WTC11 (cell line): ENCODE results near the gene CAMTA1. TPM values are rescaled to one million over a fixed set of nuclear protein-coding genes. Genes with fewer than 3 reads are reported as not detected.

Source experiments
- ATAC-seq: fragments of 200-7000 bp; cut with Tn5 transposase; 2 replicates; pipeline ENCODE4 v1.10.0; 2021; ENCODE audit warnings: mild to moderate bottlenecking, moderate library complexity
- CTCF ChIA-PET: fragments of 300-600 bp; sonication (Branson Sonifier 250); formaldehyde crosslinking; loops from one replicate; lab custom pipeline; 2021; ENCODE audit warnings: antibody characterized with exemption; lab: Charles Lee
- POLR2A ChIA-PET: fragments of 350-600 bp; sonication (Branson Sonifier 250); formaldehyde crosslinking; loops from one replicate; lab custom pipeline; 2021; ENCODE audit warnings: antibody characterized with exemption; lab: Charles Lee
- DNase-seq: peaks from one replicate; pipeline ENCODE4 v3.0.0; 2021; ENCODE audit warnings: low spot score
- H3K27ac Mint-ChIP-seq: 2 replicates; pipeline ENCODE4 v1.8.0; 2021; ENCODE audit warnings: mixed read lengths
- H3K27me3 Mint-ChIP-seq: 2 replicates; pipeline ENCODE4 v1.8.0; 2021; ENCODE audit warnings: low read depth, mild to moderate bottlenecking, moderate library complexity, mixed read lengths
- H3K36me3 Mint-ChIP-seq: 2 replicates; pipeline ENCODE4 v1.8.0; 2021; ENCODE audit warnings: mixed read lengths
- H3K4me1 Mint-ChIP-seq: 2 replicates; pipeline ENCODE4 v1.8.0; 2022; ENCODE audit warnings: mixed read lengths
- H3K4me3 Mint-ChIP-seq: 2 replicates; pipeline ENCODE4 v1.8.0; 2021; ENCODE audit warnings: mild to moderate bottlenecking, moderate library complexity, mixed read lengths
- H3K9me3 Mint-ChIP-seq: 2 replicates; pipeline ENCODE4 v1.8.0; 2021; ENCODE audit warnings: mixed read lengths
- FOXJ3 ChIP-seq: sonication (generic); formaldehyde crosslinking; IDR thresholded peaks from 2 replicates; pipeline ENCODE4 v1.9.0; 2021; ENCODE audit warnings: missing genetic modification reagents, mild to moderate bottlenecking, borderline replicate concordance
- GTF2I ChIP-seq: fragments of 250-450 bp; sonication (Bioruptor Pico); conservative IDR thresholded peaks from 2 replicates; pipeline ENCODE4 v1.4.0; 2021; ENCODE audit warnings: mild to moderate bottlenecking
- JAZF1 ChIP-seq: fragments of 250-450 bp; sonication (Bioruptor Pico); IDR thresholded peaks from 2 replicates; pipeline ENCODE4 v1.9.0; 2021; ENCODE audit warnings: moderate library complexity, mild to moderate bottlenecking, inconsistent platforms
- JUN ChIP-seq: sonication (generic); formaldehyde crosslinking; IDR thresholded peaks from 2 replicates; pipeline ENCODE4 v1.8.0; 2023; ENCODE audit warnings: mild to moderate bottlenecking, missing genetic modification reagents
- KAT7 ChIP-seq: sonication (generic); formaldehyde crosslinking; IDR thresholded peaks from 2 replicates; pipeline ENCODE4 v1.8.1; 2023; ENCODE audit warnings: missing genetic modification reagents, mild to moderate bottlenecking, borderline replicate concordance
- RELA ChIP-seq: sonication (generic); formaldehyde crosslinking; IDR thresholded peaks from 2 replicates; pipeline ENCODE4 v1.8.1; 2022; ENCODE audit warnings: missing genetic modification reagents, mild to moderate bottlenecking, borderline replicate concordance
- RORB ChIP-seq: fragments of 250-450 bp; sonication (Bioruptor Pico); IDR thresholded peaks from 2 replicates; pipeline ENCODE4 v1.9.0; 2021; ENCODE audit warnings: mild to moderate bottlenecking
- SMAD3 ChIP-seq: sonication (generic); formaldehyde crosslinking; IDR thresholded peaks from 2 replicates; pipeline ENCODE4 v1.8.0; 2022; ENCODE audit warnings: missing genetic modification reagents, mild to moderate bottlenecking, borderline replicate concordance
- SOX15 ChIP-seq: fragments of 250-450 bp; sonication (Bioruptor Pico); IDR thresholded peaks from 2 replicates; pipeline ENCODE4 v1.9.0; 2021; ENCODE audit warnings: mild to moderate bottlenecking
- ZNF138 ChIP-seq: sonication (generic); formaldehyde crosslinking; conservative IDR thresholded peaks from 2 replicates; pipeline ENCODE4 v1.8.1; 2022; ENCODE audit warnings: mild to moderate bottlenecking, moderate library complexity, missing genetic modification reagents
- ZNF671 ChIP-seq: fragments of 250-450 bp; sonication (Bioruptor Pico); IDR thresholded peaks from 2 replicates; pipeline ENCODE4 v1.8.0; 2021; ENCODE audit warnings: mild to moderate bottlenecking
- total RNA-seq: library from RNA; stranded (reverse); gene quantifications from 3 replicates; pipeline ENCODE4 v1.2.3, GENCODE V29; 2021
- TF ChIP-seq, protein P1 (sequence below): sonication (generic); formaldehyde crosslinking; IDR thresholded peaks from 2 replicates; pipeline ENCODE4 v1.8.0; 2023; ENCODE audit warnings: missing genetic modification reagents, mild to moderate bottlenecking, borderline replicate concordance
- TF ChIP-seq, protein P2 (sequence below): fragments of 250-450 bp; sonication (Bioruptor Pico); IDR thresholded peaks from 2 replicates; pipeline ENCODE4 v1.9.0; 2021; ENCODE audit warnings: mild to moderate bottlenecking
- TF ChIP-seq, protein P3 (sequence below): sonication (generic); formaldehyde crosslinking; IDR thresholded peaks from 2 replicates; pipeline ENCODE4 v1.8.1; 2023; ENCODE audit warnings: mild to moderate bottlenecking, moderate library complexity, missing genetic modification reagents
- TF ChIP-seq, protein P4 (sequence below): sonication (generic); formaldehyde crosslinking; IDR thresholded peaks from 2 replicates; pipeline ENCODE4 v1.8.1; 2022; ENCODE audit warnings: low read depth, missing genetic modification reagents, borderline replicate concordance
- TF ChIP-seq, protein P5 (sequence below): sonication (generic); formaldehyde crosslinking; IDR thresholded peaks from 2 replicates; pipeline ENCODE4 v1.8.0; 2022; ENCODE audit warnings: mild to moderate bottlenecking, missing genetic modification reagents
- TF ChIP-seq, protein P6 (sequence below): sonication (generic); formaldehyde crosslinking; IDR thresholded peaks from 2 replicates; pipeline ENCODE4 v1.8.1; 2023; ENCODE audit warnings: mild to moderate bottlenecking, missing genetic modification reagents
- TF ChIP-seq, protein P7 (sequence below): sonication (generic); formaldehyde crosslinking; conservative IDR thresholded peaks from 2 replicates; pipeline ENCODE4 v1.8.1; 2022; ENCODE audit warnings: mild to moderate bottlenecking, missing genetic modification reagents
- TF ChIP-seq, protein P8 (sequence below): sonication (generic); formaldehyde crosslinking; IDR thresholded peaks from 2 replicates; pipeline ENCODE4 v1.8.1; 2022; ENCODE audit warnings: low read depth, mild to moderate bottlenecking, moderate library complexity, missing genetic modification reagents, borderline replicate concordance

The CAMTA1 gene
- total RNA-seq, 1 experiment from 2014 or later = 86.4 TPM

DNA sequence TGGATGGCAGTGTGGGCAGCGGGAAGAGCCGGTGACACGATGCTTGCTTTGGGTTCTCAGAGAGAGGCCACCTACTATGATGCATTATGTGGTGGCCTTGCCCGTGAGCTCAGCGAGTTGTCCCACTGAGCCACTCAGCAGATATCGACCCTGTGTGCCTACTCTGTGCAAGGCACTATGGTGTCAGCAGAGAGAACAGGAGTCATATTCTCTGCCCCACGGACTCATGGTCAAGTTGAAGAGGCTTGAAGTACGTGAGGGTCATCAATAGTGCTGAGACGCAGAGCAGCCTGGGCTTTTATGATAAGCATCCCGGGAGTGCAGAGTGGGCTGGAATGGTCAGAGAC lies 466.2 kb downstream of the CAMTA1 start (continued):
- TF ChIP-seq, protein P1, sequence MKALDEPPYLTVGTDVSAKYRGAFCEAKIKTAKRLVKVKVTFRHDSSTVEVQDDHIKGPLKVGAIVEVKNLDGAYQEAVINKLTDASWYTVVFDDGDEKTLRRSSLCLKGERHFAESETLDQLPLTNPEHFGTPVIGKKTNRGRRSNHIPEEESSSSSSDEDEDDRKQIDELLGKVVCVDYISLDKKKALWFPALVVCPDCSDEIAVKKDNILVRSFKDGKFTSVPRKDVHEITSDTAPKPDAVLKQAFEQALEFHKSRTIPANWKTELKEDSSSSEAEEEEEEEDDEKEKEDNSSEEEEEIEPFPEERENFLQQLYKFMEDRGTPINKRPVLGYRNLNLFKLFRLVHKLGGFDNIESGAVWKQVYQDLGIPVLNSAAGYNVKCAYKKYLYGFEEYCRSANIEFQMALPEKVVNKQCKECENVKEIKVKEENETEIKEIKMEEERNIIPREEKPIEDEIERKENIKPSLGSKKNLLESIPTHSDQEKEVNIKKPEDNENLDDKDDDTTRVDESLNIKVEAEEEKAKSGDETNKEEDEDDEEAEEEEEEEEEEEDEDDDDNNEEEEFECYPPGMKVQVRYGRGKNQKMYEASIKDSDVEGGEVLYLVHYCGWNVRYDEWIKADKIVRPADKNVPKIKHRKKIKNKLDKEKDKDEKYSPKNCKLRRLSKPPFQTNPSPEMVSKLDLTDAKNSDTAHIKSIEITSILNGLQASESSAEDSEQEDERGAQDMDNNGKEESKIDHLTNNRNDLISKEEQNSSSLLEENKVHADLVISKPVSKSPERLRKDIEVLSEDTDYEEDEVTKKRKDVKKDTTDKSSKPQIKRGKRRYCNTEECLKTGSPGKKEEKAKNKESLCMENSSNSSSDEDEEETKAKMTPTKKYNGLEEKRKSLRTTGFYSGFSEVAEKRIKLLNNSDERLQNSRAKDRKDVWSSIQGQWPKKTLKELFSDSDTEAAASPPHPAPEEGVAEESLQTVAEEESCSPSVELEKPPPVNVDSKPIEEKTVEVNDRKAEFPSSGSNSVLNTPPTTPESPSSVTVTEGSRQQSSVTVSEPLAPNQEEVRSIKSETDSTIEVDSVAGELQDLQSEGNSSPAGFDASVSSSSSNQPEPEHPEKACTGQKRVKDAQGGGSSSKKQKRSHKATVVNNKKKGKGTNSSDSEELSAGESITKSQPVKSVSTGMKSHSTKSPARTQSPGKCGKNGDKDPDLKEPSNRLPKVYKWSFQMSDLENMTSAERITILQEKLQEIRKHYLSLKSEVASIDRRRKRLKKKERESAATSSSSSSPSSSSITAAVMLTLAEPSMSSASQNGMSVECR (CRISPR knock-in tag) = no peak
- TF ChIP-seq, protein P2, sequence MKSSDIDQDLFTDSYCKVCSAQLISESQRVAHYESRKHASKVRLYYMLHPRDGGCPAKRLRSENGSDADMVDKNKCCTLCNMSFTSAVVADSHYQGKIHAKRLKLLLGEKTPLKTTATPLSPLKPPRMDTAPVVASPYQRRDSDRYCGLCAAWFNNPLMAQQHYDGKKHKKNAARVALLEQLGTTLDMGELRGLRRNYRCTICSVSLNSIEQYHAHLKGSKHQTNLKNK (CRISPR knock-in tag) = no peak
- no peak for TF ChIP-seq ZNF671 (CRISPR knock-in tag)
- TF ChIP-seq, protein P3, sequence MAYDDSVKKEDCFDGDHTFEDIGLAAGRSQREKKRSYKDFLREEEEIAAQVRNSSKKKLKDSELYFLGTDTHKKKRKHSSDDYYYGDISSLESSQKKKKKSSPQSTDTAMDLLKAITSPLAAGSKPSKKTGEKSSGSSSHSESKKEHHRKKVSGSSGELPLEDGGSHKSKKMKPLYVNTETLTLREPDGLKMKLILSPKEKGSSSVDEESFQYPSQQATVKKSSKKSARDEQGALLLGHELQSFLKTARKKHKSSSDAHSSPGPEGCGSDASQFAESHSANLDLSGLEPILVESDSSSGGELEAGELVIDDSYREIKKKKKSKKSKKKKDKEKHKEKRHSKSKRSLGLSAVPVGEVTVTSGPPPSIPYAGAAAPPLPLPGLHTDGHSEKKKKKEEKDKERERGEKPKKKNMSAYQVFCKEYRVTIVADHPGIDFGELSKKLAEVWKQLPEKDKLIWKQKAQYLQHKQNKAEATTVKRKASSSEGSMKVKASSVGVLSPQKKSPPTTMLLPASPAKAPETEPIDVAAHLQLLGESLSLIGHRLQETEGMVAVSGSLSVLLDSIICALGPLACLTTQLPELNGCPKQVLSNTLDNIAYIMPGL (CRISPR knock-in tag) = no peak
- TF ChIP-seq, protein P4, sequence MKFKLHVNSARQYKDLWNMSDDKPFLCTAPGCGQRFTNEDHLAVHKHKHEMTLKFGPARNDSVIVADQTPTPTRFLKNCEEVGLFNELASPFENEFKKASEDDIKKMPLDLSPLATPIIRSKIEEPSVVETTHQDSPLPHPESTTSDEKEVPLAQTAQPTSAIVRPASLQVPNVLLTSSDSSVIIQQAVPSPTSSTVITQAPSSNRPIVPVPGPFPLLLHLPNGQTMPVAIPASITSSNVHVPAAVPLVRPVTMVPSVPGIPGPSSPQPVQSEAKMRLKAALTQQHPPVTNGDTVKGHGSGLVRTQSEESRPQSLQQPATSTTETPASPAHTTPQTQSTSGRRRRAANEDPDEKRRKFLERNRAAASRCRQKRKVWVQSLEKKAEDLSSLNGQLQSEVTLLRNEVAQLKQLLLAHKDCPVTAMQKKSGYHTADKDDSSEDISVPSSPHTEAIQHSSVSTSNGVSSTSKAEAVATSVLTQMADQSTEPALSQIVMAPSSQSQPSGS = no peak
- TF ChIP-seq KAT7 (CRISPR knock-in tag) = no peak
- TF ChIP-seq GTF2I (CRISPR knock-in tag) = no peak
- TF ChIP-seq, protein P5, sequence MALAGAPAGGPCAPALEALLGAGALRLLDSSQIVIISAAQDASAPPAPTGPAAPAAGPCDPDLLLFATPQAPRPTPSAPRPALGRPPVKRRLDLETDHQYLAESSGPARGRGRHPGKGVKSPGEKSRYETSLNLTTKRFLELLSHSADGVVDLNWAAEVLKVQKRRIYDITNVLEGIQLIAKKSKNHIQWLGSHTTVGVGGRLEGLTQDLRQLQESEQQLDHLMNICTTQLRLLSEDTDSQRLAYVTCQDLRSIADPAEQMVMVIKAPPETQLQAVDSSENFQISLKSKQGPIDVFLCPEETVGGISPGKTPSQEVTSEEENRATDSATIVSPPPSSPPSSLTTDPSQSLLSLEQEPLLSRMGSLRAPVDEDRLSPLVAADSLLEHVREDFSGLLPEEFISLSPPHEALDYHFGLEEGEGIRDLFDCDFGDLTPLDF = no peak
- TF ChIP-seq, all 79 proteins: peak for 0

DNA sequence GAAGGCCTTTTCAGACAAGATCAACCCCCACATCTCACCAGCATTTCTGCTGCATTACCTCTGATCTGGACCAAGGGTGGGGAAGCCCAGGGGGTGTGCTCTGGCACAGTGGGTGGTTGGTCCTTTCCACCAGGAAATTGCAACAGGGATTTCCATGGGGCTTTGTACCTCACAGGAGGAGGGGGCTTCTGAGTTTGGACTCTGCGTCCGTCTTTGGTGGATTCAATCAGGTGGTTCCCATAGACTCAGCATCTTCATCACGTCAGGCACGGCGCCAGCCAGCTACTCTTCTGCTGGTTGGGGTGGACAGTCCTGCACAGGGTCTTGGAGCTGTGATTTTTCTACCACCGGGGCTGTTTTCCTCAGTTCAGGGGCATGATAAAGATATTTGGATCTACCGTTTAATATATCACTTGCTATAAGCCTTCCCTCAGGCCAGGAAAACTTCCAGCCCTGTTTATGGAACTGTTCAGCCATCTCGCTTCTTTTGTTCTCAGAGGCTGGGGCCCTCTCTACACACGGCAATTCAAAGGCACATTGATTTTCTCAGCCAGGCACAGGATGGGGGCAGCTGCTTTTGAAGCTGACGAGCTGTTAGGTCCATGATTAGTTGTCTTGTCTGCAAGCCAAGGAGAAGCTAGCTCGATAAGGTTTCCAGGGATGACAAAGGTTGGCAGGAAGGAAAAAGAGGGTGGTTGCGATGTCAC lies 467.3 kb downstream of the CAMTA1 start:
- H3K27me3 Mint-ChIP-seq = no peaks in the 10 kb centered on the region
- no peaks in the 10 kb centered on the region for H3K36me3 Mint-ChIP-seq
- no peak overlapping the region for H3K4me3 Mint-ChIP-seq
- no peak for ATAC-seq
- ChIA-PET POLR2A (no interaction called here), CTCF (interaction anchor here (1.1 kb wide), 1 partner anchor 416 kb away, joined by 3 read pairs; no protein-coding TSS in a partner anchor)
- no peaks in the 10 kb centered on the region for H3K9me3 Mint-ChIP-seq
- DNase-seq = no peak
- peaks cover 21% of the 10 kb centered on the region for H3K4me1 Mint-ChIP-seq
- no peak overlapping the region for H3K27ac Mint-ChIP-seq
- TF ChIP-seq SOX15 (CRISPR knock-in tag) = no peak
- no peak for TF ChIP-seq FOXJ3
- no peak for TF ChIP-seq ZNF138 (CRISPR knock-in tag)
- TF ChIP-seq RORB (CRISPR knock-in tag) = no peak
- TF ChIP-seq JAZF1 (CRISPR knock-in tag) = no peak
- no peak for TF ChIP-seq JUN (CRISPR knock-in tag)
- TF ChIP-seq, protein P6, sequence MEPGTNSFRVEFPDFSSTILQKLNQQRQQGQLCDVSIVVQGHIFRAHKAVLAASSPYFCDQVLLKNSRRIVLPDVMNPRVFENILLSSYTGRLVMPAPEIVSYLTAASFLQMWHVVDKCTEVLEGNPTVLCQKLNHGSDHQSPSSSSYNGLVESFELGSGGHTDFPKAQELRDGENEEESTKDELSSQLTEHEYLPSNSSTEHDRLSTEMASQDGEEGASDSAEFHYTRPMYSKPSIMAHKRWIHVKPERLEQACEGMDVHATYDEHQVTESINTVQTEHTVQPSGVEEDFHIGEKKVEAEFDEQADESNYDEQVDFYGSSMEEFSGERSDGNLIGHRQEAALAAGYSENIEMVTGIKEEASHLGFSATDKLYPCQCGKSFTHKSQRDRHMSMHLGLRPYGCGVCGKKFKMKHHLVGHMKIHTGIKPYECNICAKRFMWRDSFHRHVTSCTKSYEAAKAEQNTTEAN (CRISPR knock-in tag) = no peak
- TF ChIP-seq RELA (CRISPR knock-in tag) = no peak
- no peak for TF ChIP-seq SMAD3 (CRISPR knock-in tag)
- TF ChIP-seq, protein P7, sequence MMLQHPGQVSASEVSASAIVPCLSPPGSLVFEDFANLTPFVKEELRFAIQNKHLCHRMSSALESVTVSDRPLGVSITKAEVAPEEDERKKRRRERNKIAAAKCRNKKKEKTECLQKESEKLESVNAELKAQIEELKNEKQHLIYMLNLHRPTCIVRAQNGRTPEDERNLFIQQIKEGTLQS (CRISPR knock-in tag) = no peak
- TF ChIP-seq, protein P4 = no peak
- TF ChIP-seq, protein P8, sequence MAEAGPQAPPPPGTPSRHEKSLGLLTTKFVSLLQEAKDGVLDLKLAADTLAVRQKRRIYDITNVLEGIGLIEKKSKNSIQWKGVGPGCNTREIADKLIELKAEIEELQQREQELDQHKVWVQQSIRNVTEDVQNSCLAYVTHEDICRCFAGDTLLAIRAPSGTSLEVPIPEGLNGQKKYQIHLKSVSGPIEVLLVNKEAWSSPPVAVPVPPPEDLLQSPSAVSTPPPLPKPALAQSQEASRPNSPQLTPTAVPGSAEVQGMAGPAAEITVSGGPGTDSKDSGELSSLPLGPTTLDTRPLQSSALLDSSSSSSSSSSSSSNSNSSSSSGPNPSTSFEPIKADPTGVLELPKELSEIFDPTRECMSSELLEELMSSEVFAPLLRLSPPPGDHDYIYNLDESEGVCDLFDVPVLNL = no peak
